Keratinocyte (primary cell): ENCODE data around the gene OR7C1. TPM values are rescaled to one million over a fixed set of nuclear protein-coding genes. Genes with fewer than 3 reads are reported as not detected.

Experiments
- DNase-seq: peaks from one replicate; pipeline ENCODE4 v3.0.0-alpha.2; 2011; ENCODE audit warnings: low read depth, missing footprints, low spot score
- FAIRE-seq: peaks from 2 replicates; lab custom pipeline; 2011; peaks lifted over from hg19 to GRCh38; lab: Jason Lieb, UNC
- H2AFZ ChIP-seq: 2 replicates; pipeline ENCODE4 v1.6.0; 2012; ENCODE audit warnings: low read length, control low read depth, inconsistent platforms; ENCODE audit not compliant: control insufficient read depth
- H3K27ac ChIP-seq: 2 replicates; pipeline ENCODE4 v1.5.1; 2011; ENCODE audit warnings: low read length; ENCODE audit not compliant: control insufficient read depth, insufficient read depth
- H3K27me3 ChIP-seq: 3 replicates; pipeline ENCODE4 v1.6.0; 2011; ENCODE audit warnings: low read length; ENCODE audit not compliant: control insufficient read depth, insufficient read depth; ENCODE audit errors: extremely low read depth
- H3K36me3 ChIP-seq, 2 experiments: 2 replicates in 1 of 2; 3 replicates in 1 of 2; pipeline ENCODE4 v1.5.1; 2011; ENCODE audit warnings: low read length in 2 of 2, mild to moderate bottlenecking in 1 of 2; ENCODE audit not compliant: control insufficient read depth in 2 of 2, insufficient read depth in 2 of 2; ENCODE audit errors: extremely low read depth in 1 of 2
- H3K4me1 ChIP-seq: 3 replicates; pipeline ENCODE4 v1.5.1; 2011; ENCODE audit warnings: low read length; ENCODE audit not compliant: control insufficient read depth, insufficient read depth; ENCODE audit errors: extremely low read depth
- H3K4me2 ChIP-seq: 3 replicates; pipeline ENCODE4 v1.6.0; 2011; ENCODE audit warnings: low read depth, low read length; ENCODE audit not compliant: control insufficient read depth, insufficient read depth; ENCODE audit errors: extremely low read depth
- H3K4me3 ChIP-seq, 3 experiments: fragments of 200-600 bp in 1 of 3; sonication (generic) in 1 of 3; 2 replicates in 2 of 3; 3 replicates in 1 of 3; pipeline ENCODE4 v1.5.1; 2011 to 2016; ENCODE audit warnings: low read length in 3 of 3, mild to moderate bottlenecking in 3 of 3, control low read depth in 2 of 3, inconsistent platforms in 1 of 3, low read depth in 1 of 3, mixed read lengths in 1 of 3, mixed run types in 1 of 3, moderate library complexity in 1 of 3; ENCODE audit not compliant: control insufficient read depth in 2 of 3, insufficient read depth in 2 of 3; ENCODE audit errors: extremely low read depth in 1 of 3
- H3K79me2 ChIP-seq: 2 replicates; pipeline ENCODE4 v1.6.0; 2012; ENCODE audit warnings: low read length; ENCODE audit not compliant: control insufficient read depth, insufficient read depth
- H3K9ac ChIP-seq: 3 replicates; pipeline ENCODE4 v1.6.0; 2011; ENCODE audit warnings: low read length; ENCODE audit not compliant: control insufficient read depth, insufficient read depth; ENCODE audit errors: extremely low read depth
- H3K9me1 ChIP-seq: 3 replicates; pipeline ENCODE4 v1.6.0; 2011; ENCODE audit warnings: low read length; ENCODE audit not compliant: control insufficient read depth, insufficient read depth; ENCODE audit errors: extremely low read depth
- H3K9me3 ChIP-seq: 2 replicates; pipeline ENCODE4 v1.5.1; 2012; ENCODE audit warnings: low read depth, low read length; ENCODE audit not compliant: control insufficient read depth
- H4K20me1 ChIP-seq: 3 replicates; pipeline ENCODE4 v1.6.0; 2011; ENCODE audit warnings: low read length; ENCODE audit not compliant: control insufficient read depth, insufficient read depth; ENCODE audit errors: extremely low read depth
- EZH2 ChIP-seq: IDR thresholded peaks from one replicate; pipeline ENCODE4 v1.6.1; 2012; ENCODE audit warnings: inconsistent platforms, mild to moderate bottlenecking, low read length, moderate library complexity
- dilution Hi-C: fragments of 300-500 bp; cut with MboI; formaldehyde crosslinking; loops from one replicate; pipeline ENCODE4 v1.7.0; 2020; ENCODE audit warnings: low sequenced_read_pairs; ENCODE audit not compliant: extremely low pct_ligation_motif_present
- polyA plus RNA-seq, 5 experiments: library from polyadenylated mRNA; depleted of rRNA in 3 of 5; stranded (reverse) in 3 of 5; stranded (forward) in 1 of 5; unstranded in 1 of 5; fragments of >200 nt; gene quantifications; 1 replicate in 1 of 5; 2 replicates in 3 of 5; 3 replicates in 1 of 5; pipeline versions ENCODE4 v1.2.1 to v1.2.3, GENCODE V29; 2011 to 2012; ENCODE audit warnings: missing spikeins in 2 of 5, low read depth in 1 of 5, low replicate concordance in 1 of 5
- TF ChIP-seq, protein P1 (sequence below), 3 experiments: IDR thresholded peaks in 1 of 3; conservative IDR thresholded peaks in 1 of 3; optimal IDR thresholded peaks in 1 of 3; 2 replicates in 2 of 3; 3 replicates in 1 of 3; pipeline versions ENCODE3 to v1.5.1; 2011; ENCODE audit warnings: low read length in 3 of 3, mild to moderate bottlenecking in 3 of 3, moderate library complexity in 2 of 3, control low read depth in 1 of 3, inconsistent platforms in 1 of 3; ENCODE audit not compliant: insufficient read depth in 2 of 3; ENCODE audit errors: extremely low read depth in 1 of 3

The OR7C1 gene
- polyA plus RNA-seq, 1 donor (not counting 4 experiments of a cell fraction or from before 2014, with no cell fraction given): 0.09 TPM

DNA sequence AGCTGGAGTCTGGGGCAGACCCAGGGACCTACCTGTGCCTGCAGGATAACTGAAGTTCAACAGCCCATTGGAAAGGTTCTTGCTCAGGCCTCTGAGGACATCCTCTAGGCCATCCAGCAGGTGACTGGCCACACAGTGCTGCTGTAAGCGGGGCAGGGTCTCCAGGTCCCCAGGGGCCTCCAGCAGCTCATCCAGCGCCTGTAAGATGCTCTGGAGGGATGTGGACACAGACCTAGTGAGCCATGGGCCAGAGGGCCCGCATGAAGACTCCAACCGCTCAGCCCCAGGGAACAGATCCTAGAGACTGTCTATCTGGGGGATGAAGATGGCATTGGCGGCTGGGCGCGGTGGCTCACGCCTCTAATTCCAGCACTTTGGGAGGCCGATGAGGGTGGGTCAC lies 70.6 kb downstream of the OR7C1 start:
- Histone ChIP-seq H3K4me1 (no peaks in the 10 kb centered on the region), H3K27me3 (no peaks in the 10 kb centered on the region), H3K27ac (no peak overlapping the region), H4K20me1 (no peaks in the 10 kb centered on the region), H3K36me3 (peaks cover 0 to 19% of the 10 kb centered on the region in 2 experiments), H3K79me2 (no peaks in the 10 kb centered on the region), H3K4me2 (no peak overlapping the region), H2AFZ (no peak overlapping the region), H3K9me3 (no peaks in the 10 kb centered on the region), H3K9me1 (no peaks in the 10 kb centered on the region), H3K4me3 (no peak overlapping the region), H3K9ac (no peak overlapping the region)
- TF ChIP-seq, protein P1, sequence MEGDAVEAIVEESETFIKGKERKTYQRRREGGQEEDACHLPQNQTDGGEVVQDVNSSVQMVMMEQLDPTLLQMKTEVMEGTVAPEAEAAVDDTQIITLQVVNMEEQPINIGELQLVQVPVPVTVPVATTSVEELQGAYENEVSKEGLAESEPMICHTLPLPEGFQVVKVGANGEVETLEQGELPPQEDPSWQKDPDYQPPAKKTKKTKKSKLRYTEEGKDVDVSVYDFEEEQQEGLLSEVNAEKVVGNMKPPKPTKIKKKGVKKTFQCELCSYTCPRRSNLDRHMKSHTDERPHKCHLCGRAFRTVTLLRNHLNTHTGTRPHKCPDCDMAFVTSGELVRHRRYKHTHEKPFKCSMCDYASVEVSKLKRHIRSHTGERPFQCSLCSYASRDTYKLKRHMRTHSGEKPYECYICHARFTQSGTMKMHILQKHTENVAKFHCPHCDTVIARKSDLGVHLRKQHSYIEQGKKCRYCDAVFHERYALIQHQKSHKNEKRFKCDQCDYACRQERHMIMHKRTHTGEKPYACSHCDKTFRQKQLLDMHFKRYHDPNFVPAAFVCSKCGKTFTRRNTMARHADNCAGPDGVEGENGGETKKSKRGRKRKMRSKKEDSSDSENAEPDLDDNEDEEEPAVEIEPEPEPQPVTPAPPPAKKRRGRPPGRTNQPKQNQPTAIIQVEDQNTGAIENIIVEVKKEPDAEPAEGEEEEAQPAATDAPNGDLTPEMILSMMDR (optimal IDR thresholded peaks at IDR 0.05 in 1 of 3, IDR thresholded peaks at IDR 0.05 in 1 of 3, conservative IDR thresholded peaks at IDR 0.05 in 1 of 3; ENCODE audit: extremely low read depth in 1 of 3, insufficient read depth in 2 of 3, low read length in 3 of 3): no peak
- TF ChIP-seq EZH2: no peak
- no peak for DNase-seq
- no peak for FAIRE-seq
- dilution Hi-C loops: no loop called here

GRCh38 chr19:14763497-14764145 lies 71.4 kb downstream of the OR7C1 start:
- no peak overlapping the region for H3K27ac ChIP-seq
- no peak overlapping the region for H2AFZ ChIP-seq
- H3K9ac ChIP-seq: no peak overlapping the region
- FAIRE-seq: no peak
- no peaks in the 10 kb centered on the region for H3K4me1 ChIP-seq
- no peak for TF ChIP-seq EZH2
- TF ChIP-seq, protein P1 (optimal IDR thresholded peaks at IDR 0.05 in 1 of 3, IDR thresholded peaks at IDR 0.05 in 1 of 3, conservative IDR thresholded peaks at IDR 0.05 in 1 of 3; ENCODE audit: extremely low read depth in 1 of 3, insufficient read depth in 2 of 3, low read length in 3 of 3): no peak
- H4K20me1 ChIP-seq: no peaks in the 10 kb centered on the region
- DNase-seq: no peak
- H3K9me3 ChIP-seq: no peaks in the 10 kb centered on the region
- dilution Hi-C loops: no loop called here
- no peaks in the 10 kb centered on the region for H3K79me2 ChIP-seq
- H3K4me3 ChIP-seq: no peak overlapping the region
- H3K27me3 ChIP-seq: no peaks in the 10 kb centered on the region
- H3K4me2 ChIP-seq: no peak overlapping the region
- no peaks in the 10 kb centered on the region for H3K9me1 ChIP-seq
- H3K36me3 ChIP-seq: peaks cover 0 to 13% of the 10 kb centered on the region in 2 experiments
